ENCODE results near the gene KCNK5.

The KCNK5 gene, protein sequence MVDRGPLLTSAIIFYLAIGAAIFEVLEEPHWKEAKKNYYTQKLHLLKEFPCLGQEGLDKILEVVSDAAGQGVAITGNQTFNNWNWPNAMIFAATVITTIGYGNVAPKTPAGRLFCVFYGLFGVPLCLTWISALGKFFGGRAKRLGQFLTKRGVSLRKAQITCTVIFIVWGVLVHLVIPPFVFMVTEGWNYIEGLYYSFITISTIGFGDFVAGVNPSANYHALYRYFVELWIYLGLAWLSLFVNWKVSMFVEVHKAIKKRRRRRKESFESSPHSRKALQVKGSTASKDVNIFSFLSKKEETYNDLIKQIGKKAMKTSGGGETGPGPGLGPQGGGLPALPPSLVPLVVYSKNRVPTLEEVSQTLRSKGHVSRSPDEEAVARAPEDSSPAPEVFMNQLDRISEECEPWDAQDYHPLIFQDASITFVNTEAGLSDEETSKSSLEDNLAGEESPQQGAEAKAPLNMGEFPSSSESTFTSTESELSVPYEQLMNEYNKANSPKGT

DNA sequence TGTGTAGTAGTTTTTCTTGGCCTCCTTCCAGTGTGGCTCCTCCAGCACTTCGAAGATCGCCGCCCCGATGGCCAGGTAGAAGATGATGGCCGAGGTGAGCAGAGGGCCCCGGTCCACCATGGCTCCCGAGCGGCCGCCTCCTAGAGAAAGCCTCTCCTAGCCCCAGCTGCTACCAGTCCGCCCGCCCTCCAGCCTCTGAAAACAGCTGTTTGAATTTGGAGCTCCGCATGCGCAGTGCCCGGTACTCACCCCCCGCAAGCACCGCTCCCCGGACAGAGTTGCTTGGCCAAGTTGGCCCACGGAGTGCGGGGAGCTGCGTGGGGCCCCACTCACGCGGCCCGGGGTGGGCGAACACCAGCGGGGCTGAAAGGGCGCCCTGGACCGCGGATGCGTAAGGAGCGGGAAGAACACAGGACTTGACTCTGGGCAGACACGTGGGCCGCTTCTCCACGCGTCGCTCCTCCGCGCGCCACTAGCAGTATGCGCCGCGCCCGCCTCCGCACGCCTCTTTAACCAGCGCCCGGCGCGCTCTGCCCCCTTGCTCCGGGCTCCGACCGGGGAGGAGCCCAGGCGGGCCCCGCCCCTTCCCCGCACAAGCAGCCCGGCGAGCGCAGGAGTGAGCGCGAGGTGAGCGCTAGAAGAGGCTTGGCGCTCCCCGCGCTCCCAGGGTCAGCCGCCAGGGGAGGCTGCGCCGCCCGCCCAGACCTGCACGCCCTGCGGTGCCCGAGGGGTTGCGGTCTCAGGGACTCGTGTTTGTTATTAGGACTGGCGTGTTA lies at the start of gene KCNK5:
Gene KCNK5 (minus strand): TSS at position 484 of the 776 bp plus-strand sequence. CDS start 364 bp downstream, at position 120.
- DNase-seq (ENCODE audit: low spot score), result peak; percentile 86

DNA sequence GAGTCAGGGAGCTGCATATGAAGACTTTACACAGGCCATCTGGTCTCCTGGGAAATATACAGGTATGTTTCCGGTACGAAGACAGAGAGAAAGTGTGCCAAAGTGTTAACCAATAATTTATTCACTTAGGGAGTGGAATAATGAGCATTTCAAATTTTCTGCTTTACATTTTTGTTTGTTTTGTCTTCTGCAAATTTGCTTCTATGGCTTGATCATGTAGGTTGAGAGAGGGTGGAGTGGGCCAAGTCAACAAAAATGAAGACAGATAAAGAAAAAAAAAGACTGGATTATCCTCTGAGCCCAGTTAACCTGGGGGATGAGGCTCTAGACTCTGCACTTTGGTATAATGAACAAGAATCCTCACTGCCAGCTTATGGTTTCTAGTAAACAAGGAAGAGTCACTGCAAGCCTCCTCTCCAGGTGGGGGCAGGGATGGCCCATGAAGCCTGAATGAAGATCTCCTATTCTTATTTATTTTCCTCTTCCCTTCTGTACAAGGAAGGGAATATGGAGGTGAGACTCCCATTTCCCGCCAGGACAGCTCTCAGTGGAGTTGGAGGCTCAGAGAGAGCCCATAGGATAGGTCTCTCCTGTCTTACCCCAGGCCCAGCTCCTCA lies 47.2 kb upstream of the KCNK5 start:
- DNase-seq (ENCODE audit: low spot score), result no peak

DNA sequence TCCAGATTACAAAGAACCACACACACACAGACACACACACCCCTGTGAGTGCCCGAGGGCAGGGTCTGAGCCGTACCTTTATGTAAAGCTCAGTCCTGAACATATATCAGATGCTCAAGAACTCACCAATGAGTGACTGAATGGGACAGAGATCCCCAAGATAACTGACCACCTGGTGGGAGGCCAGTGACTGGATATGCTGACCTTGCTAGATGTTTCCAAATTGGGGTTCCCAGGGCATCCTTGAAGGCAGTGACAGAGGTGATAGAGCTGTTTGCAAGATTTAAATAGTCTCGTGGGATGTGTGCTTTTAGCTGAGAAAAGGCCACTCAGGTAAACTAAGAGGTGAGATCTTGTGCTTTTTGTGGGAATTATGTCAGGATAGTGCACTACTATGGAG lies 45.6 kb upstream of the KCNK5 start:
- no peak for DNase-seq (ENCODE audit: low spot score)

DNA sequence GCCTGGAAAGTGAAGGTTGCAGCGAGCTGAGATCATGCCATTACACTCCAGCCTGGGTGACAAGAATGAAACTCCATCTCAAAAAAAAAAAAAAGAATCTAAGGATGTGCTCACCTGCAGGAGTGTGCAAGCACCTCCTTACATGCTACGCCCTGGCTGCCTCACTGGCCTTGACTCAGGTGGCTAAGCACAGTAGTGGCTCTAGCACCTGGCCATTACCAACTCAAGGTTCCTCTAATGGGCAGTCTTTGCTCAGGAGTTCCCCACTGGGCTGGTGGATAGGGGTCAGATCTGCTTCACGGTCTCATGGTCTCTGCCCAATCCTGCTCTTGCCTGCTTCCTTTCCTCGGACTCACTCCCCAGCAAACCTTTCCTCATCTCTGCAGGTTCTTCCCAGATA lies 45.2 kb upstream of the KCNK5 start:
- no peak for DNase-seq (ENCODE audit: low spot score)

DNA sequence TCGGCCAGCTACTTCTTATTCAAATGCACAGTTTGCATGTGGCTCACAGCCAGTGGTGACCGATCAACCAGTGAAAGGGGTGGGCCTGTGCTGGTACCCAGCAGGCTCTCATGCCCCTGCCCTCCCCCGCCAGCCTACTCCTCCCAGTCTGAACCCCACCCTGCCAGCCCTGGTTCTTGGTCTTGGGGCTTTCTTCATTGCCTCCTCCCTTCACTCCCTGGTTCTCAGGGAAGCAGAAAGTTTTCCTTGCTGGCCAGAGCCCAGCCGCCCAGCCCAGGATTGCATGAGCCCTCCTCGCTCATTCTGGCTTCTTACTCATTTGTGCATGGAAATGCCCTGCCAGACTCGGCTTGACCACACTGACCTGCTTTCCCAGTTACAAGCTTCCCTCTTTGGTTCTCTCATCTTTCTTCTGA lies 44.1 kb upstream of the KCNK5 start:
- no peak for DNase-seq (ENCODE audit: low spot score)

DNA sequence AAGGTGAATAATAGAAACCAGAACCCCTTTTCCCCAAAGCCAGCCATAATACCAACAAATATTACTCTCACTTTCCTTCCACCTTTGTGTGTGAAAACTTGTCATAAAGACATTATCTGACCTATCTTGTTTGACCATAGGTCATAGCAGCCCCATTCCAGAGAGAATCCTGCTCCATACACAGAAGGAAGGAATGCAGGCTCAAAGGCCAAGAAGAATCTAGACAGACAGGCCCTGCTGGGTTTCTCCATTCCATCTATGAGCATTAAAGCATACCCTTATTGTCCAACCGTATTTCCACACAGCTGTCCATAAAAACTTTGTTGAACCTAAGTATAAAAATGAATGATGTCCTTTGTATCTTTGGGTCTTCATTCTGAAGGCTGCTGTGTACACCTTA lies 40.7 kb upstream of the KCNK5 start:
- no peak for DNase-seq (ENCODE audit: low spot score)

DNA sequence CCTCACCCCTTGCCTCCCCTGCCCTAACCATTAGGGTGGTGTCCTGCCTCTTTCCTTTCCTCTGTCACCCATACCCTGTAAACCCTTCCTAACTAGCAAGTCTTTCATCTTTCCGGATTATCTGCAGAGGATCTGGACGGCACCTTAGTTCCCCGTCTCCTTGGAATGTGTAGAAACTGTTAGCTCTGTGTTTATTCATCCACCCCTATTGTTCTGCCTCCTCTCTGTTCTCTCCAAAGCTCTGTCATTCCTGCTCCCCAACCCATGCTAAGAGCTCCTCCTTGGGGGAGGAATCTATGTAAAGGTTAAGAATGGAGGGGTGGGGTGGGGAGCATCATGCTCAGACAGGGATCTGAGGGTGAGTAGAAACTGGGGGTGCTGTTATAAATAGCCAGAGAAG lies 39.4 kb upstream of the KCNK5 start:
- no peak for DNase-seq (ENCODE audit: low spot score)

DNA sequence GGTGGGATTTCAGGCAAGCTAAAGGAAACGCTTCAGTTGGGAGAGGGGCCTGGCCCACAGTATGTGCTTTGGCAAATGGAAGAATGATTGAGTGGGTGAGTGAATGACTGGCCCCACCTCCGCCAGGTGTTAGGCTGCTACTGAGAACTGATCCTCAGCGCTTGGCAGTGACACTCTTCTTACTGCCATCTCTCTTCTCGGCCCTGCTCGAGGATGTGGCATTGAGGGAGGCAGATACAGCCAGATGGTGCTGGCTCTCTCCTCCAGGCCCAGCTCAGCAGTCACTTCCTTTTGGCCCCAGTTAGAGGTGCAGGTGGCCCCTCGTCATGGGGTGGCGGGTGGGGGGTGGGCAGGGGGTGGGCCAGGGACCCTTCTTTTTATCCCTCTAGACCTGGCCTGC lies 38.9 kb upstream of the KCNK5 start:
- DNase-seq (ENCODE audit: low spot score), result no peak

DNA sequence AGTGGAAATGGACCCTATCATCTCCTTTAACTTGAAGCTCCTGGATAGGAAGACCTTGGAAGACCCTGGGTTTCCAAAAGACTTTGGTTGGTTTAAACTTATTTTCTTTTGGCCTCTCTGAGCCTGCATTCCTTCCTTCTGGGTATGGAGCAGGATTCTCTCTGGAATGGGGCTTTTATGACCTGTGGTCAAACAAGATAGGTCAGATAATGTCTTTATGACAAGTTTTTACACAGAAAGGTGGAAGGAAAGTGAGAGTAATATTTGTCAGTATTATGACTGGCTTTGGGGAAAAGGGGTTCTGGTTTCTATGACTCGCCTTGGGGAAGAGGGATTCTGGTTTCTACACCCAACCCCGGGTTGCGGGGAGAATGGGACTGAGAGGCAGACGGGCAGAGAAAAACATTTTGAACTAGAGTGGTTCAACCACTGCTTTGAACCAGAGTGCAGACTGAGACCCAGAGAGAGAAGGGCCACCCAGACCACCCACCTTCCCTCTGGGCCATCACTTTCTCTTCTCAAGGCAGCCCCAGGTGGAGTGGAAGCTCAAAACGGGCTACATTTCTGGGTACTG lies 37.6 kb upstream of the KCNK5 start:
- DNase-seq (ENCODE audit: low spot score), result no peak

DNA sequence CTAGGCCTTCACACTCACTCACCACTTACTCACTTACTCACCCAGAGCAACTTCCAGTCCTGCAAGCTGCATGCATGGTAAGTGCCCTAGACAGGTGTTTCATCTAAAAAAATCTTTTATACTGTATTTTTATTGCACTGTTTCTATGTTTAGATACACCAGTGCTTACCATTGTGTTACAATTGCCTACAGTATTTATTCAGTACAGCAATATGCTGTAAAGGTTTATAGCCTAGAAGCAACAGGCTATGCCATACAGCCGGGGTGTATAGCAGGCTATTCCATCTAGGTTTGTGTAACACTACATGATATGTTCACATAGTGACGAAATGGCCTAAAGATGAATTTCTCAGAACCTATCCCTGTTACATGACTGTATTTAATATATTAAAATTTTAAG lies 37.1 kb upstream of the KCNK5 start:
- DNase-seq (ENCODE audit: low spot score), result no peak

DNA sequence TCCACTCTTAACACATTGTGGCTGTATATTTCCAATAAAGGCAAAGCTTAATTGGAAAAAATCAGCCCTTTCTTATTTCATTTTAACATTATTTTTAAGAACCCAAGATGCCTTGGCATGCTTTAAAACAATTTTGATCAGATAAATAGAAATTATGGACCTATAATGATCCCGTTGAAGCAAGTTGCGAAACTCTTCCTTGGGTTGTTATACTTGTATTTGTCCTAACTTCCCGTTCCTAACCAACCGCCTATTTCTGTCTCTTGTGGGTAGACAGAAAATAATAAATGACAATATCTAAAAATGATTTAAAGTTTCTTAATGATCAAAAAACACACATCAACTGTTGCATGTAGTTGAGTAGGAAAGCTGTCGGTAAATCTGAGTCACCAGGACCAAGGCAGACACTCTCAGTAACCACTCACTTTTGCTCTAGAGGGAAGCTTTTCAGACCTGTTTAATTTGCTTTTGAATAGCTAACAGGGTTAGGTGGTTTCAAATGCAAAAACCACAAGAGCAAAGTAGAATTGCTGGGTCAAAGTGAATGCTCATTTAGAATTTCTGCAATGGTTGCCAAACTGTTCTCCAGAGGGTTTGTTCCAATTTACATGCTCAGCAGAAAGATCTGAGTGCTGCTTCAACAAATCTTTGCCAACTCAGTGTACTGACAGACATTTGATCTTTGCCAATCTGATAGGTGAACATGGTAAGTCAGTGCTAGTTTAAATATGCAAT lies 34.2 kb upstream of the KCNK5 start:
- no peak for DNase-seq (ENCODE audit: low spot score)

DNA sequence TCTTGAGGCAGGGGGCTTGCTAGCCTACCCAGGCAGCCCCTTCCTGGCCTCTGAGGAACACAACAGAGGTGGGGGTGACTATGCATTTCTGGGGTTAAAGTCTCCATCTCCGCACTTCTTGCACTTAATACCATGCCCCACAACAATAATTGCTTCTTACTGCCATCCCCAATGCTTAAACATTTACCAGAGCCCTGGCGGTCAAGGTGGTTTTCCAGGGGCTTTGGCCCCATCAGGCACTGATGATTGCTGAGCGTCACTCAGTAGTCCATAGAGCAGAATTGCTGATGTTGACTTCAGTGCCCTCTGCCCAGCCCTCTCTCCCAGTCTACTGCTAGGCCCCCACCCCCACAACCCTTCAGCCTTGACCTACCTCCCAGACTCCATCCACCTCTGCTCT lies 32.5 kb upstream of the KCNK5 start:
- no peak for DNase-seq (ENCODE audit: low spot score)

DNA sequence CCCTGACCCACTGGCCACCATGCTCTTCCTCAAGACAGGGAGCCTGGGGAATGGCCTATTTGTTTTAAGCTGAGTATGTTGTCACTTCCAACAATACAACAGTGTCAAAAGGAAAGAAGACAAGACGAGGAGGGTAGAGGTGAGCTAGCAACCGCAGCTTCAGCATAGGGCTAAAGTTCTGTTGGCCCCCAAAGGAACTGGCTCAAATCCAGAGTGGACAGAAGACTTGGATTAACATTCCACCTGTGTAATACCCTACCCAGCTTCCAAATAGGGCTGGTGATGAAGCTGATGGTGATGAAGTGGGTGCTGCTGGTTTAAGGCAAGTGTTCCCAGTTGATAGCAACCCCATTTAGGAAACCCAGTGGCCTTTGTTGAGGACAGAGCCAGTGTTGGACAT lies 31.7 kb upstream of the KCNK5 start:
- no peak for DNase-seq (ENCODE audit: low spot score)

DNA sequence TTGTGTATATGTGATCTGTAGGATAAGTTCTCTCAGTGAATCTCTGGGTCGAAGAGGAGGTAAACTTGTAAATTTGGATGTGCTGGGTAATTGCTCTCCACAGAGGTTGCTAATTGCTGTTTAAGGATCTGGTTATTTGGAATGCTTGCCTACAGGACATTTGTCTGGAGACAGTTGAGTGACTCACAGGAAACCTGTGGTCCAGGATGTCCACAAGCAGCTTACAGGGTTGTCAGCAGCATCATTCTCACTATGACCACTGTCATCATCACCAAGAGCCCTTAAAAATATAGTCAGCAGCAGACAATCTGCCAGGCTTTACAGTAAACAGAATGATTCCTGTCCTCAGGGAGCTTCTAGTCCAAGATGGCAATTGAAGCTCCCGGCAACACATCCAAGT lies 31.2 kb upstream of the KCNK5 start:
- DNase-seq (ENCODE audit: low spot score), result no peak

DNA sequence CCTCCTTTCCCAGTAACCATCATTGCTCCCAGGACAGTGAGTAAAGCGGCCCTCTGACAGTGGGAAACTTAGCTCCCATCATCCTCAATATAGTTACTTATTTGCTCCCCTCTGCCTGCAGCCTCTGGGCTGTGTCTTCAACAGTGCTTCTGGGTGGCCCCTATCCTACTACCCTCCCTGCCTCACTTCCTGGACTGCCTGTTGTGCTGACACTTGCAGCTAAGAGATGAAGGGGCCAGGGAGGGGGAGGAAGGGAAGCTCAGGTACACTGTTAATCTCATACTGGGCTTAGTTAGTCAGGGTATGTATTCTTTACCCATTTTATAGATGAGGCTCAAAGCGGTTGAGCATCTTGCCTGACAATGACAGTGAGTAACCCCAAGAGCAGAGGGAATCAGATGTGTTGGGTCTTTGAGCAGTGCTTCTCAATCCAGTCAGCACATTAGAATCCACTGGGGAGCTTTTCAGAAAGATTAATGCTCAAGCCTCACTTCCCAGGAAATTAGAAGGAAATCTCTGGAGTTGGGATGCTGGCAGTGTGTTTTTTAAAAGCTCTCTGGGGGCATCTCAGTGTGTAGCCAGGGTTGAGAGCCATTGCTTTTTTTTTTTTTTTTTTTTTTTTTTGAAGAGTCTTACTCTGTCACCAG lies 27.1 kb upstream of the KCNK5 start:
- no peak for DNase-seq (ENCODE audit: low spot score)

DNA sequence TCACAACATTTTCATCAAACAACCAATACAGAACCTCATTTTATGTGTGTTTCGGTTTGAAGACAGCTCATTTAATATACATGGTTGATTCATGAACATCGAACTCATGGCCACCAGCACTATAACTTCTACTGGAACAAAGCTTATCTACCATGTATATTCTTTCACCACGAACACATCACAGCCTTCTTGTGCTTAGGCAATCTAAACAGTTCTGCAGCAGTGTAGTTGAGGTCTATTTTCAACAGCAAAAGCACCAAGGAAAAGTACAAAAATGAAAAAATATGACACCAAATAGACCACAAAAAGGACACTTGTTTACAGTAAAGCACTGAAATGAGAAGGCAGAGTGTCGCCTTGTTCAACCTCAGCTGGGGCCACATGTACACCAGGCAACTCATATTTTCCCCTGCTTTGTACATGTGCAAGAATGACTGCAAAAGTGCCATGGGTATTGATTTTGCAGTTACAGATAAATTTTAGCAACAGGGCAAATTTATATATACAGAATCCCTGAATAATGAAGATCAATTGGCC lies 25.8 kb upstream of the KCNK5 start:
- no peak for DNase-seq (ENCODE audit: low spot score)

DNA sequence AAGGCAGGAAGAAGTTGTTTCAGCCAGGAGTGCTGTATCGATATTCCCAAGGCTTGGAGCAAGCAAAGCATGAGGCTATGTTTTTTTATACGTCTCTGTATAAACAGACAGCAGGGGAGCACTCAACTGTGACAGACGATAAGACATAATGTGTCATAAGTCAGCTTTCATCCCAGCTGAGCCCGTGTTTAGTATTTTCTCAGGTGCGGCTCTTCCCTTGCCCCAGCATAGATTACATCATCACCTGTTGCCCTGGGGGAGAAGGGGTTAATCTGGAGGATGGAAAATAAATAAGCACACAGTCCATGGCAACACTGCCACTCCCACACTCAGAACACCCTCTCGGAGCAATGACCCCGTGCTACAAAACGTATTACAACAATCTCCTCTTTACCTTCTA lies 22.1 kb upstream of the KCNK5 start:
- DNase-seq (ENCODE audit: low spot score), result no peak

DNA sequence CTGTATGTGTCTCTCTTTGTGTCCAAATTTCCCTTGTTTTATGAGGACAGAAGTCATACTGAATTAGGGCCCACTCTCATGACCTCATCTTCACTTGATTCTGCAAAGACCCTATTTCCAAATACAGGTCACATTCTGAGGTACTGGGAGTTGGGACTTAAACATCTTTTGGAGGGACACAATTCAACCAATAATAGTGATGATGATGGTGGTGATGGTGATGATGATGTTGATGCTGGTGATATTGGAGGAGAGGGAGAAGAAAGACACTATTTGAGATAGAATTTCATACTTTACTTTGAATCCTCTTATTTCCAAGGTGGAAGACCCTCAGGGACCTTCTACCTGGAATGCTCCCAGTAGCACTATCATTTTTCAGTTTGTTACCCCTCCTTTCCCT lies 21.2 kb upstream of the KCNK5 start:
- no peak for DNase-seq (ENCODE audit: low spot score)

DNA sequence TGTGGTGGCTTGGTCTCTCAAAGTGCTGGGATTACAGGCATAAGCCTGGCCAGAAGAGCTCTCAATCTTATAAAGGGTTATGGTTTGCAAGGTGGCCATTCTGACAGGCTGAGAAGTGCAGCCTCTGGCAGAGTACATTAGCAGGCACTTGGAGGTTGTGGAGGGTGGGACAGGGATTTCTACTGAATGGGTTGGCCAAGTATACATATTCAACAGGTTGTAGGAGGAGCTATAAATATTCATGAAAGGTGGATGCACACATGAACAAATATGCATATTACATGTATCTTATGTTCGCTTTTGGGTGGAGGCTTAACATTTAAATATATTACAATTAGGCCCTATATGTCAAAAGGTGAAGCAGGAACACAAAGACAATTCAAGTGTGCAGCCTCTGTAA lies 20.0 kb upstream of the KCNK5 start:
- DNase-seq (ENCODE audit: low spot score), result no peak

DNA sequence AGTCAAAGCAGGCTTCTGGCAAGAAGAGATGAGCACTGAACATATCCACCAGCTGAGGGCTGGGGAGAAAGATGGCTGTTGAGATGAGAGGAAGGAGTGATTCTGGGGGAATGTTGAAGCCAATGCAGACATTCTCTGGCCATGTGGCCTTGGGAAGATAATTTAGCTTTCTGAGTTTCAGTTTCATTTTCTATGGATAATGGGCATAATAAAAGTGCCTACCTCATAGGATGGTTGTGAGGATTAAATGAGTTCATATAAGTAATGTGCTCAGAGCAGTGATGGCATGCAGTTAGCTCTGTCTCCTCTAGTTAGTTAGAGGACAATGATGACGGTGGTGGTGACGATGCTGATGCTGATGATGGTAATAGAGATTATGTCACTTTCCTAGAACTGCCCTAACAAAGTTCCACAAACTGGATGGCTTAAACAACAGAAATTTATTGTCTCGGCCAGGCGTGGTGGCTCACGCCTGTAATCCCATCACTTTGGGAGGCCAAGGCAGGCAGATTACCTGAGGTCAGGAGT lies 18.5 kb upstream of the KCNK5 start:
- DNase-seq (ENCODE audit: low spot score), result no peak

DNA sequence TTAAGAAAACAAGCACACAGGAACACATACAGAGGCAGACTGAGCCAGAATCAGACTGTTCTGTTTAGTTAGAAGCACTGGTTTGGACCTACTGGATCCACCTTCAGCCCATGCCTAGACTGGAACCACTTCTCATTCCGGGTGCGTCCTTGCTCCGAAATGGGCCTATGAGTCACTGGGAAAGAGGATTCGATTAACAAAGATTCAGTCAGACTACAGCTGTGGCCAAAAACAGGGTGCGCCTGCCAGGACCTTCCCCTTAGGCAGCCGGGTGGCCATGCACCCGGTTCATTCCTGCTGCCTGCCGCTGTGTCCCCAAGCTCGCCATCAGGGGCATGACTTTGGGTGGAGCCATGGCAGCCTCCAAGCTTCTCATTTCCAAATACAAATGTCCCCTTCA lies 14.5 kb upstream of the KCNK5 start:
- no peak for DNase-seq (ENCODE audit: low spot score)
